ENCODE results near the gene HOPX. TPM values are rescaled to one million over a fixed set of nuclear protein-coding genes. Genes with fewer than 3 reads are reported as not detected.
"Not testable (repeated sequence)": the region's sequence is repeated elsewhere in the genome, so short reads cannot be mapped to it uniquely, and the experiment has no call there.

HOPX gene
- total RNA-seq, 1 experiment from 2014 or later: not detected

DNA sequence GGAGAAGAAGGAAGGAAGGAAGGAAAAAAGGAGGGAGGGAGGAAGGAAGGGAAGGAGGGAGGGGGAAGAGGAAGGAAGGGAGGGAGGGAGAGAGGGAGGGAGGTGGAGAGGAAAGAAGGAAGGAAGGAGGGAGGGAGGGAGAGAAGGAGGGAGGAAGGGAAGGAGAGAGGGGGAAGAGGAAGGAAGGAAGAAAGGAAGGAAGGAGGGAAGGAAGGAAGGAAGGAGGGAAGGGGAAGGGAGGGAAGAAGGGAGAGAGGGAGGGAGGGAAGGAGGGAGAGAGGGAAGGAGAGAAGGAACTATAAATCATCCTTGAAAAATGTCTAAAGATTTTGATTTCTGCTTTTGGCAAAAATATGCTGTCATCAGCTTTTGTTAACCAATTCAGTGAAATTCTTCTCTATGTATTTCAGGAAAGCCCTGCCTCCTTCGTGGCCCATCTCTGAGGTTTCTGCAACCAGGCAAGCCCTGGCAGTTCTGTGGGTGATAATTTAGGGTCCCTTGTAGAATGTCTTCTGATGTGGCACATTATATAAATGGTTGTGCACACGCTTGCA, 7.1 kb upstream of the HOPX start:
- DNase-seq (ENCODE audit: low read depth): no peak

DNA sequence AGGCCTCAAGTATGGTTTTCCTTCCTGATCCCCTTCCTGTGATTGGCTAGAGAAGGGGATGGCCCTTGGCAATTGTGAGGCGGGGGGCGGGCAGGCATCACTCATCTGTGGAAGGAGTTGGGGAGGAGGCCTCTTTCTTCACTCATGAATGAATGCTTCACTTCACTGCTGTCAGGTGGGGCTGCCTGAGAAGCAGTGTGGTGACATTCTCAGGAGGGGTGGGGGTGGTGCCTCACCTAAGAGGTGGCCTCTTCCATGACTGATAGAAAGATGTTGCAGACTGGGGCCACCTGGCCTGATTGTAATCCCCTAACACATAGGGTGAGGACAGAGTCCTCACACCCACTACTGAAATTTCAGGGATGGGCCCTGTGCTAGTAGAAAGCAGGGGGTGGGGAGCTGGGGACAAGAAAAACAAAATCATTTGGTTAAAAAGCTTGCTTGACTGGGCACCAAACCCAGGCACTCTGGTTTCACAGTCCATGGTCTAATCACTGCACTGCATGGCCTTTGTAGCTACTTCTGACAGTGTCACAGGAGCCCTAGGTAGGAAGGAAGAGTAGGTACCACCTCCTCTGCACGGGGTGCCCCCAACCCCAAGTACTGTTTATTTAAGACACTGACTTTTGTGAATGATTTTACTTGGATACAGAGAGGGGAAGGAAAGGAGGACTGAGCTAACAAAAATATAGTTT, 5.6 kb upstream of the HOPX start:
- DNase-seq (ENCODE audit: low read depth): no peak

DNA sequence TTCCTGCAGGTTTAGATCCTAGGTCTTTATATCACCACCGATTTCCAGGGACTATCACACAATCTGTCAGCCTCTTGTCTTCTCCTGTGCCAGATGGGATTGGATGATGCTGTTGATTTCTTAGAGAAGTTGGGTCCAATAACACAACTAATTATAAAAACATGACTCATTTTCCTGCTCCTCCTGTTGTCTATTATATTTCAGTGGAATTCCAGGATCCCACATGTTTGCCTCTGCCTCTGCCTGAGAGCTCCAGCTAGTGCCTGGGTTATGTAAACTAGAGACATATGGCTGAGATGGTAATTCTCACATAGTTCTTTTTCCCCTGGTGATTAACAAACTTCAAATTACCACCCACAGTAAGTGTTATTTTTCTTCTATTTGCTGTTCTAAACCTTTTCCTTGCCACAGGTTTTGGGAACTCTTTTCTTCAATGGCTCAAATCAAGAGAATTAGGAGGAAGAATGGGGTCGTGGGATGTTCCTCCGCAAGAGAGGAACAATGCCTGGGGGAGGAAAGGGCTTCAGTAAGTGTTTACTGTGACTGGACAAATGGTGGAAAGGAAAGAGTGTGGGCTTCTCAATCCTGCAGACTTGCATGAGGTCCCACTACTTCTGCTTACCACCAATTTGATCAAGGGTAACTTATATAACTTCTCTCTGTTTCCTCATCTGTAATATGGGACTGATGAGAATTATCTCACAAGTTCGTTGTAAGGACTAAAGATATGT, 3.4 kb upstream of the HOPX start:
- peak; percentile 7 for DNase-seq (ENCODE audit: low read depth)

DNA sequence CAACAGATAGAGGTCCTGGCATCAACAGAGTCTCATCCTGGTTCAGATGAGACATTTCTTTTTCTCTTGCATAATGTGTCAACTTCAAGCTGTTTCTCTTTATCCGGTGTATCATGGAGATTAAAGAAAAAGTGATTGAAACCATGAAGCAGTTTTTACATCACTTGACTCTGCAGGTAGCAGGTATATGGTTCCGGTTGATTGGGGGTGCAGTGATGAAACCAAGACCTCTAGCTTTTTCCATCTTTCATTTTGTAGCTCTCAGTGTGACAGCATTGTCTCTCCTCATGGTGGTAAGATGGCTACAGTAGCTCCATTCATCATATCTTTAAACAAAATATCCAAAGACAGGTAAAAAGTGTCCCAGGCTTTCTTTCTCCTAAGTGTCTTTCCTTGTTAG, 2.4 kb upstream of the HOPX start:
- no peak for DNase-seq (ENCODE audit: low read depth)

DNA sequence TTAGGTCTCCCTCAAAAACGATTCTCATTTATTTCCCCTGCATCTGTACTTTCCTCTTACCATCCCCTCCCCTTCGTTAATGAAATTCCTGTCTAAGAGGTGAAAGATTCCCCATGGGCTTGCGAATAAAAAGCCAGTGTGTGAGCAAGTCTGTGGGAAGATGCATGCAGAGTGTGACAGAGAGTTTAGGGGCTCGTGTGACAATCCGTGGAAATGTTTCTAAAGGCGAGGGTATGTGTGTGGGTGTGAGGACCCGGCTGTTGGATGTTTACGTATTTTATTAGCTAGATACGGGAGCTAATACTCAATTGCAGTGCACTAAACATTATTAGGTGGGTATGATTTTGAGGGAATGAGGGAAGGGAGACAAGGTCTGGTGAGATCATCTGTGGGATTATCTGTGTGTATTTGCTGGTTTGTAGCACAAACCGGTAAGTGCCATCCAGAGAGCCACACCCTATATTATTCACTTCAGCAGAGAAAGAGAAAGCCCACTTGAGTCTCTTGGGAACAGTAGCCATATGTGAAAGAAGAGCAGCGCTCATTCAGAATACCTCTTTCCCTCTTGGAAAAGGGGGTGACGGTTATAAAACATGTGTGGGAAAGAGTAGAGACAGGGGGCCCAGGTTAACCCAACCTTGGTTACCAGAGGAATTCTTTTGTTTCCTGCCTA, 893 bp upstream of the HOPX start:
- DNase-seq (ENCODE audit: low read depth): no peak

DNA sequence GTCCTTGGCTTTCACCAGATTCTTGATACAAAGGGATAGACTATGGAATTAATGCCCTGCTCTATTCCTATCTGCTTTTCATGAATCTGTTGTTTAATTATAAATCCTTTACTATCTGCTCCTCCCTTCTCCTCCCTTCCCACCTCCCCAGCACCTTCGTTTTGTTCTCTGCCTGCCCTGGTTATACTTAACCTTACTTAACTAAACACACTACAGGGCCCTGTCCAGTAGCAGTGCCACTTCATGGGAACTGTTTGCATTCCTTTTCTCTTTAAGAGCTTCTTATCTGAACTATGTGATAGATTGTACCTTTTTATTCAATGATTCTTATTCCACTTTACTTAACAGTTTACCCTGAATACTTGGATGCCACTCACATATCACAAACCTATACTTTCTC, 830 bp downstream of the HOPX start:
- no peak for DNase-seq (ENCODE audit: low read depth)

DNA sequence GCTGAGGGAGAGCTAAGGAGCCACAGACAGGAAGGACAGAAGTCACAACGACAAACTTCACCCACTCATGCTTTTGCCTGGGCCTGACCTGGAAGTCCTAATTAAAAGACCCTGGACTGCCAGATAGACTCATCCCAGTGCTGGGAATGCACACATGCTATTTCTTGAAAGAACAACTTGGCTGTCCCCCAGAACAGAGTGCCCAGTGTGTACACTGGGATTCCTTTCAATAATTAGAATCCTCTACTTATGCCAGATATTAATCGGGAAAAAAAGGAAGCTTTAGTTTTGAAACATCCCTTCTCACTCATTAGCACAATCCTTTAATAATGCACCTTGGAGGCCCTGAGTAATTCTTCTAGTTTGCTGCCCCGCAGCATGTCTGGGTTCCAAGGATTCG, 3.4 kb downstream of the HOPX start:
- no peak for DNase-seq (ENCODE audit: low read depth)

DNA sequence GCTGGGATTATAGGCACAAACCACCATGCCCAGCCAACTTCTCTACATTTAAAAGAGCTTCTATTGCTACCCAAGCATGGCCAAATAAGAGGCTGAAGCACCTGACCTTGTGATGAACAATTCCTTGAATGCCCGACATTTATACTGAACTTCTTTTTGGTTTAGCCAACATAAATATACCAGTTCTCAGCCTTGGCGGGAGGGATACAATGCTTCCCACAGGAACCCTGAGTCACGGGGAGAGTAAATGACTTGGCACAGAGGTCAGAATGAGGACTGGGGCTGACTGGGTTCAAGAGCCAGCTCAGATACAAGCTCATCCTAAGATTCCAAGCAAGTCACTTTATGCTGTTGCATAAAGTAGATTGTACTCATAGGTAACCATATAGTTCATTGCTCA, 6.1 kb downstream of the HOPX start:
- DNase-seq (ENCODE audit: low read depth): peak; percentile 56

DNA sequence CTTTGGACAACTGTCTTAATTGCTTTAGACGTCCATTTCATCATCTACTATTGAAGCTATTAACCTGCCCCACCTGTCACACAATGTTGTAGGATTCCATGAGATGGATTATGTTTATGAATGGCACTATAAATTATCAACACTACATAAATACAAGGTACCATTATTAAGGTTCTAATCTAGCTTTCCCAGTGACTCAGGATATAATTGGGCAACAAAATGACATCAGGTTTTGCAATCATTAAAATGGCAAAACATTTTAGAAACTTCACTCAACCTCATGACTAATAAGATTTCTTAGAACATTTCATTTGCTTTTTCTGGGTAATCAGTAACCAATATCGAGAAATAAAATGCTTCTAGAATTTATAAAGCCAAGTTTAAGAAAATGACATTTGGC, 9.2 kb downstream of the HOPX start:
- DNase-seq (ENCODE audit: low read depth): no peak

DNA sequence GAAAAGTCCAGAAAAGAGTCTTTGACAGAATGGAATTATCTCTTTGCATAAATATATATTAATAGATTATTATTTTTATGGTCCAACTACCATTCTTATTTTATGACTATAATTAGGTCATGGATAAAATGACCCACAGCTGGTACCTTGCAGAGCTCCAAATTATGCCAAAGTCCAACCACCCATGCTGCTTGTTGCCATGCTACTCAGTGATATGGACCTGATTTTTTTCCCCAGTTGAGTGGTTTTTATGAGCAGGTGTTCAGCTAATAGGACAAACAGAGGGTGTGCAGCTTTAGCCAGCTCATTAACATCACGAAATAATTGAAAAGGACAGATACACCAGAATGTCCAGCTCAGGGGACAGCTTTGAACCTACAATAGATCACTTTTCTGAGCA, 9.7 kb downstream of the HOPX start:
- no peak for DNase-seq (ENCODE audit: low read depth)

DNA sequence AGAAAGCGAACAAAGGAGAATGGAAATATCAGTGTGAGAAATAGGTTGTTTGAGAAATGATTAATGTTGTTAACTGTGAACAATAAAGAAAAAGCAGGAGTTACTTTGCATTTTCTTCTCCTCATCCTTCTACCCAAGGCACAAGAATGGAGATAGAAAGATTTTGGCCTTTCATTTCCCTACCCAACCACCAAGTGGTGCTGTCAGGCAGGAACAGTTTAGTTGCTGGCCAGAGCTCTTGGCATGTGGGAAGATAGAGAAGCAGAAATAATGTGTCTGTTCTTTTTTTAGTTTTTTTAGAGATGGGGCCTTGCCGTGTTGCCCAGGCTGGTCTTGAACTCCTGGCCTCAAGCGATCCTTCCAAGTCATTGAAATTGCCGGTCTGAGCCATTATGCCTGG, 12.8 kb downstream of the HOPX start:
- DNase-seq (ENCODE audit: low read depth): no peak

DNA sequence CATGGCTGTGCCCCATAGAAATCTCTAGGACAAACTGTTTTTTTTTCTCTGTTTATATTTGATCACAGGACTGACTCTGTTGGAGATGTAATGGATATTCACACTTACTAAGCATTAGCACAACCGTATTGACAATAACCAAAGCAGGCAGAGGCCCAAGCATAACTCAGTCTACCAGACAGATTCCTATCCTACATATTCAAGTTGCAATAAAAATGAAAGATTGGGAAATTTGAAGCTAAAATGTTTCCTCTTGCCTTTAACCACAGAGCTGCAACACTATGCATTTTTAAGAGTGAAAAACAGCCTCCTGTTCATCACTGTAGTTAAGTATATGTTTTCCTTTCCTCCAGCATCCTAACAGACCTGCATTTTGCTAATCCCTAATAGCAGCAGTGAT, 13.7 kb downstream of the HOPX start:
- DNase-seq (ENCODE audit: low read depth): not testable (repeated sequence)

DNA sequence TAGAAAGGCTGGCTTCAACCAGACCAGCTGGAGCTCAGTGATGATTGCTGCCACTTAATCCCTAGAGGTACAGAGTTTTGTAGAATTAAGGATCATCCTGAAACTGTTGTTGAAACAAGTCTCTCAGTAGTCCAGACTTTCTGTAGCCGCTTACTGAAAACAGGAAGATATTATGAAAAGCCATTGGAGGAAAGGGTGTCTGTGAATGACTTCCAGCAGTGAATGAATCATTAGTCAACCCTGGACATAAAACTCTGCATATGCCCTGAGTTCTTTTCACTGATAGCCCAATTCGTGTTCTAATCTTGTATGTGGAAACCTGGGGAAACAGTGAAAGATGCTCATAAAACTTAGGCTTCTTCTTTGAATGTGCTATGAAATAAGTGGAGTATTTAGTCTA, 14.8 kb downstream of the HOPX start:
- no peak for DNase-seq (ENCODE audit: low read depth)

DNA sequence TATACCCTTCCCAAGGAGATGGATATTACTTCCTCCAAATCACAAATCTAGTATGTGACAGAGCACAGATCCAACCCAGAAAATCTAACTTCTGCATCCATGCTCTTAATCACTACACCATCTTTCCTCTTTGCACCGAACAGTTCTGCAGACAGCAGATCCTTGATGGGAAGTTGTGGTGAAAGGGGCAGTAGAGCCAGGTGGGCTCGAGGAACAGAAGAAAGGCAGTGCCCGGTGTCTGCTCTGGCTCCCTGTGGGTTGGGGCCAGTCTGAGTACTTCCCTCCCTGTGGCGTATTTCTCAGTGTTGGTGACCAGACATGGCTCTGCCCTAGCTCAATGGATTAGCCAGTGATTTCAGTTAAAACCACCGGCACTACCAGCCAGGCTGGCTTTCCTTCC, 15.3 kb downstream of the HOPX start:
- no peak for DNase-seq (ENCODE audit: low read depth)

DNA sequence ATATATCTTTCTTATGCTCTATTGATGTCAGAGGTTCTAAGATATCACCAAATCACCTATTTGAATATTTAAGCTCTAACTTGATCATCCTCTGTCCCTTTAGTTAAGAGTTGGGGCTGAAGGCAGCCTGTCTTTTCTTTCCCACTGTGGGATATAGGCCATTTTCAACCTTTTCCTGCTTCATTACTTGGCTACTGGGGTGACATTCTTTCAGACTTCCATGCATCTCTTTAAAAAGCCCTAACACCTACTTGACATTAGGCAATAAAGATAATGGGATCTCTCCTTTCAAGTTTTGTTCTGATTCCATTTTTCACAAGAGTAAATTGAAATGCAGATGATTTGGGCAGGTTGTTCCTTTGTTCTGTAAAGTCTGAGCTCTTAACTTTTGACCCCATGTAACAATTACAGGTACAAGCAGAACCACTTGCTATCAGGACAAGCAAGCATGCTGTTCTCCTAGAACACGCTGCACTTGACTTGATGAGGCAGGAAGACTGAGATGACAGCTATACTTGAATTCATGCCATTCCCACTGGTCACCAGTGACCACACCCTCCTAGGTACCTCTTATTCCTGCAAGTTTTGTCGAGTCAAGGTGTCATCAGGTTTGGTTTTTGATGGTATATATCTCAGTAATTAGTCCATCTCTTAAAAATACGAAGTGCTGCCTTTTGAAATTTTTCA, 18.2 kb downstream of the HOPX start:
- no peak for DNase-seq (ENCODE audit: low read depth)

DNA sequence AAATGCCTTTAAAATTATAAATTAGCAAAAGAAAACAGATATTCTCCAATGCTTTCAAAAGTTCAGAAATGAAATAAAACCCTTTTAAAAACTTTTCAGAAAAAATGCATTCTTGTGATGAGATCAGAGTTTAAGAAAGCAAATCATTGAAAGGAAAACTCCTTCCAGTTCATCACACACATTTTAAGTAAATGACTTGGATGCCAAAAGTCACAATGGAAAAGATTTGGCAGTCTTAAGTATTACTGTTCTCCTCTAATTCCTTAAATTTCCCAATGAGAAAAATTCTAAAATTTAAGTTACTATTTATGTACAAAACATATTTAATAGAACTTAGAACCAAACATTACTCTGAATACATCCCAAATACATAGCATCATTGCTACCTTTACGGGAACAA, 21.1 kb downstream of the HOPX start:
- no peak for DNase-seq (ENCODE audit: low read depth)

DNA sequence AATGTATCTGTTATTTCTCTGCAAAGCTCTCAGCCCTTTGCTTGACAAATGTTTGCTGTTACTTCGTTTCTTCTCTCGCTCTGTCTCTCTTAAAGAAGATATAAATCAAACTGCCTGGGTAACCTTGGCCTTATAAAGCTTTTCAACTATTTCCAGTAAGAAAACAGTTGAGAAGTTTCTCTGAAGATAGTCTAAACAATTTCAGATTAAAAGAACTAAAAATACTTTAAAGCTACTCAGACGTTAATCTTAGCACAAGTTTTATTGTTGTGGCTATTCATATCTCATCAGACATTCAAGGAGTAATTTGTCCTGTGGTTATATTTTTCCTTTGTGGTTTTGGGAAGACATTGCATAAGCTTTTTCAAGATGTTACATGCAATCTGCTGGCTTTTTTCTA, 22.6 kb downstream of the HOPX start:
- DNase-seq (ENCODE audit: low read depth): no peak

DNA sequence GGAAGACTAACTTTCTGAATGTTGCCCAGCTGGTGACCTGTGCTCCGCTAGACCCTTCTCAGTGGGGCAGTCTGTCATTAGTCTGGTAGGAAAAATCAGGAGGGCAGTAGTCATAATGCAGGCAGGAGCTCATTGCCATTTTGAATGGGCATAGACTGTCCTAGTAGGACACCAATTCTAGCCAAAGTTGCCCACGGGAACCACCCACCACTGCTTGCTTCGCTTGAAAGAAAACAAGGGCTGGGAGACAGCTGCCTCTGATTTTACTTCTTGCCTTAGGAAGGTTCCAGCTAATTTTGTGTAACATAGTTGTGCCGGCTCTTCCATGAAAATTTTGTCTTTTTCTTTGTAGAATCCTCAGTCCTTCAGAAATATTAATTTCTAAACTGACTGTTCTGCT, 23.3 kb downstream of the HOPX start:
- no peak for DNase-seq (ENCODE audit: low read depth)

DNA sequence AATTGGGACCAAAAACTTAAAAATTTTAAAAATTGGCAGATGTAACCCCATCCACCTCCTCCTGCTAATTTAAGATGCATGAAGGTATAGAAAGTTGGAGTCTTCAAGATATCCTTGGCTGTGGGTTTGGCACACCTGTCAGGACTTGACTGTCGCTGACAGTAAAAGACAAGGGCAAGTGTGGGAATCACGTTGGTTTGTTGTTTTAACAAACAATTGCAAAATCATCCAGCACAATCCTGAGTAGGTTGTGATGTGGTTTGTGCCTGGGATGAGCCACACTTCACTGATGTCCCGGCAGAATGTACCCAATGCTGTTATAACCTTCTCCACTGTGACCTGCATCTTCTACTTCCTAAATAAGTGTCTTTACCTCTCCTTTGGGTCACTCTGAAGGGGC, 24.0 kb downstream of the HOPX start:
- no peak for DNase-seq (ENCODE audit: low read depth)

DNA sequence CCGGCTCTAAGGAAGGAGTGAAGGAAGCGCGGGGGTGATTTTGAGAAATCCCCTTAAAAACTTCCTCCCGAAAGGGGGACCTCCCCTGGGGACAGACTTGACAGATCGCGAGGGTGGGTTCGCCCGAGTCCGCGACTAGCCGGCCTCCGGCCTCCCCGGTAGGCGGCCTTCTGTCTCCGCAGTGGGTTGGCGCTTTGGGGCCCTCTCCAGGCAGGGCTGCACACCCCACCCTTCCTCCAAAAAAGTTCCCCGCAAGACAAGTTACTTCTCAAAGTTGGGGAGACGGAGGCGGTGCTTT, 24.8 kb downstream of the HOPX start:
- DNase-seq (ENCODE audit: low read depth): no peak

DNA sequence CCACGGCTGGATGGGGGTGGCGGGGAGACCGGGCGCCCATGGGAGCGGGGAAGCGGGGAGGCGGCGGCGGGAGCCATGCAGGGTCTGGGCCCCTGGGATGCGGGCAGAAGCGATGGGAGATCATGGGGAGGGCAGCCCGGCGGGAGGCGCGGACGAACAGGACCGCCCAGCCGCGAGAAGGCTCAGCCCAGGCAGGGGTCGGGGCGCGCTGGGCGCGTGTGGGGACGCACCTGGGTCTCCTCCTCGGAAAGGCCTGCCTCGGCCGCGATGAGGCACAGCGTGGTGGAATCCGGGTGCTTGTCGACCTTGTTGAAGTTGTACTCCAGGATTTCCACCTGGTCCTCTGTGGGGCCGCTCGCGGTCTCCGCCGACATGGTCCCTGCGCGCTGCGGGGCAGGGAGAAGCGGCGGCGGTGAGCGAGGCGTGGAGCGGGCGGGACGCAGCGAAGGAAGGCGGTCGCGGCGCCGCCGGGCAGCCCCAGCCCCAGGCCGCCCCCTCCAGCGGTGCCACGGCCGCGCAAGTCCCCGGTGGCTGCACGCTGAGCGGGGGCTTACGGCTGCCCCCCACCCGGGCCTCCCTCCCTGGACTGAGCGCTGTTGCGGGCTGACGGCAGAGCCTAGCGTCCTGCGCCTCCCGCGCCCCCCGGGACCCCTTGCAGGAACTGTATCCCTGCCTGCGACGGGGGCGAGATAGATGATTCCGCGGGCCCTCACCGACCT, 25.3 kb downstream of the HOPX start:
- no peak for DNase-seq (ENCODE audit: low read depth)

DNA sequence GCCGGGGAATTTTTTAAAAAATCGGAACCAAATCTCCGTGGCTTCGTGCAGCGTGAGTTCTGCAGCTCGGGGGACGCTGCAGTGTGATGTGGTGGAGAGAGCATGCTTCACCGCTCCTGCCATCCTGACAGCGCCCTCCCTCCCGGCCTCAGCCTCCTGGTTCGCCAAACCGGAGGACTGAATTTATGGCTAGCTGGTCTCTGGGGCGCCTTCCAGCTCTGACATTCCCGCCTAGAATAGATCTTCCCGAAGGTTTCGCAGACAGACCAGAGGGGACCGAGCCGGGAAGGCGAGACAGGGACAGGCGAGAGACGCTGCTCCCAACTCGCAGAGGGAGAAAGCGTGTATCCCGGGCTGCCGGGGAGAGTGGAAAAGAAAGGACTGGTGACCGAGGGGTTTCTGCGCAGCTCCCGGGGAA, 25.9 kb downstream of the HOPX start:
- peak; percentile 39 for DNase-seq (ENCODE audit: low read depth)
